ENCODE data around the gene INTS15.

INTS15 gene

DNA sequence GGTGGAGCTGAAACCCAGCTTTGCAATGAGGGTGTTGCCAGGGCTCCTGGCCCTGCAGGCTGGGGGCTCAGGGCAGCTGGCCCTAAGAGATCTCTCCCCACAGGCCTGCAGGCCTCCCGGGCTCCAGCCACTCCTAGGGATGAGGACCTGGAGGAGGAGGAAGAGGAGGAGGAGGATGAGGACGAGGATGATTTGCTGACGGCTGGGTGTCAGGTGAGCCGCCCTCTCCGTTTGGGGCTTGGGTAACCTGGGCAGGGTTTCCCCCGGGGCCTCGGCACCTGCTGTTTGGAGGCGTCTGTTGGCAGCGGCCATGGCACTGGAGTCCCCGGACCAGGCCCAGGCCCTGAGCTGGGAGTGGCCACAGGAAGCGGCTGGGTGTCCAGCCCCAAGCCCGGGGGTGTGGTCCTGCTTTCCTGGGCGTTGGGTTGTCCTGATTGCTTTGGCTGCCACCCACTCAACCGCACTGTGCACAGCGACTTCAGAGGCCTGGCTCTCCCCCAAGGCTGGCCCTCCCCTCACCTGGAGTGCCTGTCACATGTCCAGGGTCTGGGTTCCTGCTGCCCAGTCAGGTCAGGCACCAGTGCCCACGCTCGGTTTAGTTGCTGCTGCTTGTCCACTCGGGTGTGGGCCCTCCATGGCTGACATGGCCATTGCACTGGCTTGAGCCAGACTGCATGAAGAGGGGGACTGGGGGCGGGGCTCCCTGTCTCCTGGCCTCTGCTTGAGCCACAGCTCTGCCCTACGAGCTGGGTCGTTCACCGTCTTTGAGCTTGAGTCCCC is 53.2 kb downstream of the INTS15 start:
- TF ChIP-seq, protein P1, sequence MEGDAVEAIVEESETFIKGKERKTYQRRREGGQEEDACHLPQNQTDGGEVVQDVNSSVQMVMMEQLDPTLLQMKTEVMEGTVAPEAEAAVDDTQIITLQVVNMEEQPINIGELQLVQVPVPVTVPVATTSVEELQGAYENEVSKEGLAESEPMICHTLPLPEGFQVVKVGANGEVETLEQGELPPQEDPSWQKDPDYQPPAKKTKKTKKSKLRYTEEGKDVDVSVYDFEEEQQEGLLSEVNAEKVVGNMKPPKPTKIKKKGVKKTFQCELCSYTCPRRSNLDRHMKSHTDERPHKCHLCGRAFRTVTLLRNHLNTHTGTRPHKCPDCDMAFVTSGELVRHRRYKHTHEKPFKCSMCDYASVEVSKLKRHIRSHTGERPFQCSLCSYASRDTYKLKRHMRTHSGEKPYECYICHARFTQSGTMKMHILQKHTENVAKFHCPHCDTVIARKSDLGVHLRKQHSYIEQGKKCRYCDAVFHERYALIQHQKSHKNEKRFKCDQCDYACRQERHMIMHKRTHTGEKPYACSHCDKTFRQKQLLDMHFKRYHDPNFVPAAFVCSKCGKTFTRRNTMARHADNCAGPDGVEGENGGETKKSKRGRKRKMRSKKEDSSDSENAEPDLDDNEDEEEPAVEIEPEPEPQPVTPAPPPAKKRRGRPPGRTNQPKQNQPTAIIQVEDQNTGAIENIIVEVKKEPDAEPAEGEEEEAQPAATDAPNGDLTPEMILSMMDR (IDR thresholded peaks at IDR 0.05; ENCODE audit: low read depth, low read length), result no peak
- no peak overlapping the region for H3K4me3 ChIP-seq (ENCODE audit: low read depth, low read length)
- no peak for DNase-seq (ENCODE audit: low read depth, low spot score)
- in situ Hi-C loops (cut with HindIII; ENCODE audit: low sequenced_read_pairs), result no loop called here

GRCh38 chr7:6643915-6644625 is 54.2 kb downstream of the INTS15 start:
- in situ Hi-C loops (cut with HindIII; ENCODE audit: low sequenced_read_pairs), result no loop called here
- H3K4me3 ChIP-seq (ENCODE audit: low read depth, low read length), result no peak overlapping the region
- TF ChIP-seq, protein P1 (IDR thresholded peaks at IDR 0.05; ENCODE audit: low read depth, low read length), result no peak
- no peak for DNase-seq (ENCODE audit: low read depth, low spot score)

GRCh38 chr7:6644728-6645127 is 54.9 kb downstream of the INTS15 start:
- H3K4me3 ChIP-seq (ENCODE audit: low read depth, low read length), result no peak overlapping the region
- no peak for DNase-seq (ENCODE audit: low read depth, low spot score)
- TF ChIP-seq, protein P1 (IDR thresholded peaks at IDR 0.05; ENCODE audit: low read depth, low read length), result no peak
- in situ Hi-C loops (cut with HindIII; ENCODE audit: low sequenced_read_pairs), result no loop called here

DNA sequence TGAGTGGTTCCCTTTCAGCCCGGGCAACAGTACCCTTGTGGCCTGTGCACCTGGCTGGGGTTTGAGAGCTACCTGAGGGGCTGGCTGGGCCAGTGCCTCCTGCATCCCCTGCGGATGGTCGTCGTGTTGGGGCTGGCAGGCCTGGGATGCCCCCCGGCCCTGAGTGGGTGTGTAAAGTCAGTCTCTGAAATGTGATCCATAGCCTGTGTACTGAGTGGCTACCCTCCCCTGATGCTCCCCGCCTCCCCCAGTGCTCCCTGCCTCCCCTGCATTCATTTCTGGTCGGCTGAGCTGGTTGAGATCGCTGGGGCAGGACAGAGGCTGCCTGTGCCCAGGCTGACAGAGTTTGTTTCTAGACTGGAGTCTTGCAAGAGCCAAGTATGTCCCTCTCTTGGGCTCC is 56.6 kb downstream of the INTS15 start:
- TF ChIP-seq, protein P1 (IDR thresholded peaks at IDR 0.05; ENCODE audit: low read depth, low read length), result no peak
- no peak for DNase-seq (ENCODE audit: low read depth, low spot score)
- H3K4me3 ChIP-seq (ENCODE audit: low read depth, low read length), result no peak overlapping the region
- in situ Hi-C loops (cut with HindIII; ENCODE audit: low sequenced_read_pairs), result no loop called here

DNA sequence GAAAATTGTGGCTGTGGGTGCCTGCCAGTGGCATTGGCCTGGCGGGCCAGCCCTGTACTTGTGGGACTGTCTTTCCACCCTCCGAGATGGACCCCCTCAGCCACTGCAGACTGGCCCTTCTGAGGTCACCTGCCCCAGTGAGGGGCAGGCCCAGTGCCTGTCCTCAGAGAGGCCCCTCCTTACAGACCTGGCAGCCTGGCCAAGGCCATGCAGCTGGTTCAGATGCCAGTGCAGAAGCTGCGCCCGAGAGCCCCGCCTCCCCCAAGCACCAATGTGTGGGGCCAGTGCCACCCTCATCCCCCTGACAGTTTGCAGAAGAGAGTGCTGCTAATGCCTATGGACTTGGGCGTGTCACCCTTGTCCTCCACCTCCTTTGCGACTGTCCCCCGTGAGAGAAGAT is 57.3 kb downstream of the INTS15 start:
- no peak overlapping the region for H3K4me3 ChIP-seq (ENCODE audit: low read depth, low read length)
- in situ Hi-C loops (cut with HindIII; ENCODE audit: low sequenced_read_pairs), result no loop called here
- DNase-seq (ENCODE audit: low read depth, low spot score), result no peak
- TF ChIP-seq, protein P1 (IDR thresholded peaks at IDR 0.05; ENCODE audit: low read depth, low read length), result no peak

GRCh38 chr7:6647541-6647940 is 57.7 kb downstream of the INTS15 start:
- no peak for DNase-seq (ENCODE audit: low read depth, low spot score)
- TF ChIP-seq, protein P1 (IDR thresholded peaks at IDR 0.05; ENCODE audit: low read depth, low read length), result no peak
- in situ Hi-C loops (cut with HindIII; ENCODE audit: low sequenced_read_pairs), result no loop called here
- no peak overlapping the region for H3K4me3 ChIP-seq (ENCODE audit: low read depth, low read length)

All from astrocyte of the spinal cord (primary cell).